Epithelial cell of prostate (primary cell): ENCODE data around the gene PHF23.

Experiments used
- DNase-seq: peaks from one replicate; pipeline ENCODE4 v3.0.0-alpha.2; 2011; ENCODE audit warnings: low read depth, low spot score
- H3K27ac ChIP-seq: fragments of 450-650 bp; 2 replicates; pipeline ENCODE4 v1.5.1; 2017; ENCODE audit warnings: mild to moderate bottlenecking

Gene PHF23

GRCh38 chr17:7240375-7240774 is 1.1 kb upstream of the PHF23 start:
- peak overlapping the region; percentile 98 for H3K27ac ChIP-seq
- DNase-seq, result no peak

- no peak for DNase-seq
- H3K27ac ChIP-seq, result peak overlapping the region; percentile 89
Observed at GRCh38 chr17:7238420-7239090, 702 bp downstream of the PHF23 start.

- DNase-seq, result no peak
- H3K27ac ChIP-seq, result peak overlapping the region; percentile 89
Observed at GRCh38 chr17:7237761-7238419, 1.4 kb downstream of the PHF23 start.

GRCh38 chr17:7237266-7237760 is 1.9 kb downstream of the PHF23 start:
- H3K27ac ChIP-seq, result peak overlapping the region; percentile 89
- no peak for DNase-seq

- no peak for DNase-seq
- peak overlapping the region; percentile 89 for H3K27ac ChIP-seq
Observed at GRCh38 chr17:7236808-7237207, 2.4 kb downstream of the PHF23 start.

GRCh38 chr17:7235693-7236665 is 3.3 kb downstream of the PHF23 start:
- peak overlapping the region; percentile 89 for H3K27ac ChIP-seq
- no peak for DNase-seq

GRCh38 chr17:7234083-7234951 is 4.9 kb downstream of the PHF23 start, which contains the start of gene DVL2:
Gene DVL2 (minus strand): TSS chr17:7234517. CDS start chr17:7234262, 255 bp downstream.
- peak within 1 kb of the TSS; percentile 89 for H3K27ac ChIP-seq
- peak; percentile 73 for DNase-seq

GRCh38 chr17:7233701-7234082 is 5.6 kb downstream of the PHF23 start:
- no peak for DNase-seq
- peak overlapping the region; percentile 89 for H3K27ac ChIP-seq

GRCh38 chr17:7232114-7232513 is 7.1 kb downstream of the PHF23 start:
- no peak for DNase-seq
- no peak overlapping the region for H3K27ac ChIP-seq

GRCh38 chr17:7229504-7229903 is 9.8 kb downstream of the PHF23 start:
- DNase-seq, result no peak
- H3K27ac ChIP-seq, result no peak overlapping the region

GRCh38 chr17:7228920-7229319 is 10.3 kb downstream of the PHF23 start:
- peak overlapping the region; percentile 55 for H3K27ac ChIP-seq
- no peak for DNase-seq

- no peak for DNase-seq
- no peak overlapping the region for H3K27ac ChIP-seq
Observed at GRCh38 chr17:7226721-7227710, 12.2 kb downstream of the PHF23 start.

- no peak for DNase-seq
- no peak overlapping the region for H3K27ac ChIP-seq
Observed at GRCh38 chr17:7225711-7226331, 13.4 kb downstream of the PHF23 start.

GRCh38 chr17:7224661-7225111 is 14.6 kb downstream of the PHF23 start:
- no peak for DNase-seq
- H3K27ac ChIP-seq, result no peak overlapping the region

GRCh38 chr17:7224110-7224509 is 15.1 kb downstream of the PHF23 start:
- DNase-seq, result no peak
- H3K27ac ChIP-seq, result no peak overlapping the region

GRCh38 chr17:7223375-7223774 is 15.9 kb downstream of the PHF23 start:
- DNase-seq, result no peak
- H3K27ac ChIP-seq, result no peak overlapping the region

GRCh38 chr17:7222972-7223292 is 16.3 kb downstream of the PHF23 start:
- H3K27ac ChIP-seq, result no peak overlapping the region
- no peak for DNase-seq
